CMK (cell line): ENCODE results near the gene PPP1R16B.

Experiments
- DNase-seq: peaks from one replicate; pipeline ENCODE4 v3.0.0-alpha.2; 2010; ENCODE audit warnings: low read depth

Gene PPP1R16B

GRCh38 chr20:38805502-38805957 is at the start of gene PPP1R16B:
TSS of gene PPP1R16B (plus strand) at chr20:38805697. CDS start at chr20:38835926, 30,229 bp downstream.
- no peak for DNase-seq

GRCh38 chr20:38757145-38757775 is 48.2 kb upstream of the PPP1R16B start:
- no peak for DNase-seq

- no peak for DNase-seq
Observed at GRCh38 chr20:38759106-38759505, 46.4 kb upstream of the PPP1R16B start.

- DNase-seq, result no peak
Observed at GRCh38 chr20:38760978-38761377, 44.5 kb upstream of the PPP1R16B start.

GRCh38 chr20:38762174-38762573 is 43.3 kb upstream of the PPP1R16B start:
- DNase-seq, result no peak

- no peak for DNase-seq
Observed at GRCh38 chr20:38763616-38764015, 41.9 kb upstream of the PPP1R16B start.

- no peak for DNase-seq
Observed at GRCh38 chr20:38764567-38765318, 40.8 kb upstream of the PPP1R16B start.

GRCh38 chr20:38766071-38766470 is 39.4 kb upstream of the PPP1R16B start:
- DNase-seq, result no peak

GRCh38 chr20:38769376-38770295 is 35.9 kb upstream of the PPP1R16B start:
- DNase-seq, result no peak

- DNase-seq, result no peak
Observed at GRCh38 chr20:38770546-38770945, 35.0 kb upstream of the PPP1R16B start.

GRCh38 chr20:38770970-38771369 is 34.5 kb upstream of the PPP1R16B start:
- DNase-seq, result no peak

- no peak for DNase-seq
Observed at GRCh38 chr20:38771621-38772020, 33.9 kb upstream of the PPP1R16B start.

- no peak for DNase-seq
Observed at GRCh38 chr20:38774167-38774566, 31.3 kb upstream of the PPP1R16B start.

- DNase-seq, result no peak
Observed at GRCh38 chr20:38776363-38776762, 29.1 kb upstream of the PPP1R16B start.

- no peak for DNase-seq
Observed at GRCh38 chr20:38779247-38780097, 26.0 kb upstream of the PPP1R16B start.

GRCh38 chr20:38782275-38782674 is 23.2 kb upstream of the PPP1R16B start:
- DNase-seq, result no peak

GRCh38 chr20:38787870-38788269 is 17.6 kb upstream of the PPP1R16B start:
- DNase-seq, result no peak

GRCh38 chr20:38789503-38790199 is 15.8 kb upstream of the PPP1R16B start:
- DNase-seq, result no peak

GRCh38 chr20:38790200-38791053 is 15.1 kb upstream of the PPP1R16B start:
- DNase-seq, result no peak

GRCh38 chr20:38791291-38791690 is 14.2 kb upstream of the PPP1R16B start:
- no peak for DNase-seq
